MCF 10A (cell line): ENCODE results near the gene SEMA6C. TPM values are rescaled to one million over a fixed set of nuclear protein-coding genes. Genes with fewer than 3 reads are reported as not detected.

ENCODE experiments used
- BruUV-seq: library from RNA; stranded (reverse); fragments of 400-500 nt; replicated peaks from 2 replicates; lab custom pipeline; 2021; lab: Mats Ljungman, UMichigan
- CTCF ChIA-PET: fragments of 300-600 bp; sonication (Branson Sonifier 250); formaldehyde crosslinking; extraction: SDS; loops from one replicate; lab custom pipeline; 2021; ENCODE audit warnings: antibody characterized with exemption, inconsistent platforms; lab: Yijun Ruan, JAX
- POLR2A ChIA-PET: fragments of 300-600, 350-650 bp; sonication (Branson Sonifier 250); formaldehyde crosslinking; extraction: SDS; loops from one replicate; lab custom pipeline; 2020; ENCODE audit warnings: antibody characterized with exemption, inconsistent platforms; lab: Yijun Ruan, JAX
- DNase-seq: peaks from one replicate; pipeline ENCODE4 v3.0.0-alpha.2; 2018; ENCODE audit not compliant: unreplicated experiment
- H3K27ac Mint-ChIP-seq: one replicate; pipeline ENCODE4 v1.8.0; 2022; ENCODE audit warnings: mild to moderate bottlenecking, low read depth, mixed read lengths; ENCODE audit not compliant: unreplicated experiment
- H3K27me3 Mint-ChIP-seq: one replicate; pipeline ENCODE4 v1.8.0; 2022; ENCODE audit warnings: mixed read lengths; ENCODE audit not compliant: insufficient read depth, unreplicated experiment
- H3K36me3 Mint-ChIP-seq: one replicate; pipeline ENCODE4 v1.8.0; 2022; ENCODE audit warnings: mild to moderate bottlenecking, moderate library complexity, mixed read lengths; ENCODE audit not compliant: insufficient read depth, unreplicated experiment
- H3K4me1 Mint-ChIP-seq: one replicate; pipeline ENCODE4 v1.8.0; 2022; ENCODE audit warnings: mixed read lengths; ENCODE audit not compliant: insufficient read depth, unreplicated experiment
- H3K4me3 Mint-ChIP-seq: one replicate; pipeline ENCODE4 v1.8.0; 2022; ENCODE audit warnings: mild to moderate bottlenecking, moderate library complexity, mixed read lengths; ENCODE audit not compliant: unreplicated experiment
- H3K9me3 Mint-ChIP-seq: one replicate; pipeline ENCODE4 v1.8.0; 2022; ENCODE audit warnings: mixed read lengths; ENCODE audit not compliant: unreplicated experiment
- intact Hi-C: fragments of 100-400 bp; cut with micrococcal nuclease; formaldehyde crosslinking; loops from 2 replicates; pipeline ENCODE4 v1.14.1; 2022
- total RNA-seq: library from RNA; stranded (reverse); gene quantifications from 2 replicates; pipeline ENCODE4 v1.2.3, GENCODE V29; 2022
- TF ChIP-seq, protein P1 (sequence below): fragments of 200-600 bp; IDR thresholded peaks from one replicate; pipeline ENCODE4 v1.8.0; 2022; ENCODE audit warnings: antibody characterized with exemption, mild to moderate bottlenecking; ENCODE audit not compliant: unreplicated experiment

Gene SEMA6C
- total RNA-seq, 1 experiment from 2014 or later = 2.3 TPM

DNA sequence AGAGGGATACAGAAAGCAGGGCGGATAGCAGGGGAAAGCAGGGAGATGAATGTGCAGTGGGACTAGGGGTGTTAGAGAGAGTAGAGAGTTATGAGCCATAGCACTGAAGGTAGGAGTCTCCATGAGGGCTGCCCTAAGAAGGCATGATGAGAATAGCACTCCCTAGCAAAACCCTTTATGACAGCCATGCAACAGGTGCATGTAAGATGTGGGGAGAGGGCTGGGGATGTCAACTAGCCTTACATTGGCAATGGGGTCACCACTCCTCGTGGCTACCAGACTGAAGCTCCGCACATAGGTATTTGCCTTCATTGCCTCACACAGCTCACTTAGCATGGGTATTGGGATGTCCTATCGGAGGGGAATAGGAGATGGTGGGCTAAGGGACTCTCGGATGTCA lies 24.8 kb upstream of the SEMA6C start:
- H3K4me3 Mint-ChIP-seq = no peak overlapping the region
- ChIA-PET CTCF (interaction anchor here (0.5 to 2.0 kb wide), 13 partner anchors 16 to 608 kb away, joined by 3 to 7 read pairs (median 3); partner anchors contain the start of genes PI4KB, PSMB4 and PSMD4), POLR2A (interaction anchor here (0.6 to 2.3 kb wide), 2 partner anchors 18 to 1098 kb away, joined by 3 to 8 read pairs; partner anchors contain the start of gene VPS72)
- BruUV-seq = no TSS peak
- intact Hi-C loops = no loop called here
- peak overlapping the region; percentile 20 for H3K27ac Mint-ChIP-seq
- H3K27me3 Mint-ChIP-seq = no peaks in the 10 kb centered on the region
- H3K9me3 Mint-ChIP-seq = no peaks in the 10 kb centered on the region
- no peak for DNase-seq
- peaks cover 9% of the 10 kb centered on the region for H3K4me1 Mint-ChIP-seq
- peaks cover 52% of the 10 kb centered on the region for H3K36me3 Mint-ChIP-seq
- TF ChIP-seq, protein P1, sequence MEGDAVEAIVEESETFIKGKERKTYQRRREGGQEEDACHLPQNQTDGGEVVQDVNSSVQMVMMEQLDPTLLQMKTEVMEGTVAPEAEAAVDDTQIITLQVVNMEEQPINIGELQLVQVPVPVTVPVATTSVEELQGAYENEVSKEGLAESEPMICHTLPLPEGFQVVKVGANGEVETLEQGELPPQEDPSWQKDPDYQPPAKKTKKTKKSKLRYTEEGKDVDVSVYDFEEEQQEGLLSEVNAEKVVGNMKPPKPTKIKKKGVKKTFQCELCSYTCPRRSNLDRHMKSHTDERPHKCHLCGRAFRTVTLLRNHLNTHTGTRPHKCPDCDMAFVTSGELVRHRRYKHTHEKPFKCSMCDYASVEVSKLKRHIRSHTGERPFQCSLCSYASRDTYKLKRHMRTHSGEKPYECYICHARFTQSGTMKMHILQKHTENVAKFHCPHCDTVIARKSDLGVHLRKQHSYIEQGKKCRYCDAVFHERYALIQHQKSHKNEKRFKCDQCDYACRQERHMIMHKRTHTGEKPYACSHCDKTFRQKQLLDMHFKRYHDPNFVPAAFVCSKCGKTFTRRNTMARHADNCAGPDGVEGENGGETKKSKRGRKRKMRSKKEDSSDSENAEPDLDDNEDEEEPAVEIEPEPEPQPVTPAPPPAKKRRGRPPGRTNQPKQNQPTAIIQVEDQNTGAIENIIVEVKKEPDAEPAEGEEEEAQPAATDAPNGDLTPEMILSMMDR = no peak

DNA sequence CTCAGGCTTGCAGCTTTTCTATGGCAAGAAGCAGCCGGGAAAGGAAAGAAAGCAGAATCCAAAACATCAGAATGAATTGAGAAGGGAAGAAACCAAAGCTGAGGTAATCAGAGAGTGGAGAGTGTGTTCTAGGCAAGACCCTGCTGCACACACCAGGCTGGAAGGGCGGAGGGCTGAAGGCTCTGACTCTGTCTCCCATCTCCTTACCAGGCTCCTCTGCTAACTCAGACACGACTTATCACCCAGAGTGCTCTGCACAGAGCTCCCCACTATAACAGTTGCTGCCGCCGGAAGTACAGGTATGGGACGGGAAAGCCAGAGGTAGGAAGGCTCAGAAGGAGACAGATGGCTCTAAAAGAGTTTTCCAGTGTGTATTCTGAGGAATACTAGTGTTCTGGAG lies 20.7 kb upstream of the SEMA6C start:
- intact Hi-C loops = no loop called here
- Mint-ChIP-seq H3K4me3 (peak overlapping the region; percentile 87), H3K27ac (peak overlapping the region; percentile 97), H3K27me3 (no peaks in the 10 kb centered on the region), H3K4me1 (peaks cover 25% of the 10 kb centered on the region), H3K9me3 (no peaks in the 10 kb centered on the region), H3K36me3 (peaks cover 40% of the 10 kb centered on the region)
- TF ChIP-seq, protein P1 = no peak
- ChIA-PET POLR2A (interaction anchor here (0.7 to 4.8 kb wide), 11 partner anchors 9 to 860 kb away, joined by 3 to 91 read pairs (median 10); partner anchors contain the start of genes C1orf56, MINDY1, PIP5K1A and SELENBP1), CTCF (interaction anchor here (0.6 to 1.9 kb wide), 6 partner anchors 21 to 596 kb away, joined by 3 to 6 read pairs (median 4); partner anchors contain the start of gene VPS72)
- BruUV-seq = no TSS peak
- DNase-seq = no peak

DNA sequence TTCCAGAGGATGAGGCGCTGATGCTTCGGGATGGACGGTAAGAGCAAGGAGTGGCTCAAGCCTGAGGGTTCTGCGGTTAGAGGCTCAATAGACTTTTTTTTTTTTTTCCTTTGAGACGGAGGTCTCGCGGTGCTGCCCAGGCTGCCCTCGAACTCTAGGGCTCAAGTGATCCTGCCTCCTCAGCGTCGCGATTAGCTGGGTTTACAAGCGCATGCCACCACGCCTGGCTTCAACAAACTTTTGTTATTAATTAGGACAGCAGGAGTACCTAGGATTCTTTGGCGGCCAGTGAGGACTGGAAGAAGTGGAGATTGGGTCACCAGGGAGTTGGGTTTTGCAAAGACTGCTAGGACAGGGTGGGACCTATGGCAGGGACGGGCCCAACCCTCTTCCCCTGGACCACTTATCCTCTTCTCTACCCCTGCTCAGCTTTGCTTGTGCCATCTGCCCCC lies 20.1 kb upstream of the SEMA6C start:
- Mint-ChIP-seq H3K4me3 (peak overlapping the region; percentile 87), H3K27me3 (no peaks in the 10 kb centered on the region), H3K9me3 (no peaks in the 10 kb centered on the region), H3K36me3 (peaks cover 36% of the 10 kb centered on the region), H3K4me1 (peaks cover 25% of the 10 kb centered on the region), H3K27ac (peak overlapping the region; percentile 97)
- POLR2A ChIA-PET = interaction anchor here (0.6 to 4.8 kb wide), 32 partner anchors 8 to 860 kb away, joined by 3 to 91 read pairs (median 4); partner anchors contain the start of genes C1orf56, MINDY1, PI4KB and PIP5K1A
- TF ChIP-seq, protein P1 = no peak
- CTCF ChIA-PET = interaction anchor here (0.5 to 2.4 kb wide), 8 partner anchors 21 to 596 kb away, joined by 3 to 12 read pairs (median 4); partner anchors contain the start of gene VPS72
- BruUV-seq = no TSS peak
- intact Hi-C loops = no loop called here
- DNase-seq = peak; percentile 56

- H3K36me3 Mint-ChIP-seq = peaks cover 40% of the 10 kb centered on the region
- ChIA-PET CTCF (interaction anchor here (0.5 to 2.4 kb wide), 7 partner anchors 9 to 142 kb away, joined by 3 to 12 read pairs (median 4); partner anchors contain the start of genes TNFAIP8L2 and VPS72), POLR2A (interaction anchor here (0.6 to 4.8 kb wide), 40 partner anchors 8 to 792 kb away, joined by 3 to 91 read pairs (median 4); partner anchors contain the start of genes C1orf56, MINDY1, PI4KB and PIP5K1A)
- peak within 1 kb of the TSS; percentile 87 for H3K4me3 Mint-ChIP-seq
- BruUV-seq = TSS peak; percentile 72
- TF ChIP-seq, protein P1 = no peak
- H3K27ac Mint-ChIP-seq = peak within 1 kb of the TSS; percentile 97
- intact Hi-C loops = no loop called here
- H3K4me1 Mint-ChIP-seq = peaks cover 25% of the 10 kb centered on the region
- peak; percentile 100 for DNase-seq
- no peaks in the 10 kb centered on the region for H3K9me3 Mint-ChIP-seq
- H3K27me3 Mint-ChIP-seq = no peaks in the 10 kb centered on the region
These were observed 19.5 kb upstream of the SEMA6C start, which contains the start of the genes LYSMD1 and SCNM1 for GRCh38 chr1:151165738-151166504. Gene LYSMD1 (minus strand): TSS chr1:151165902. CDS start chr1:151165258, 644 bp downstream. Gene SCNM1 (plus strand): TSS chr1:151166144. CDS start chr1:151166153, 9 bp downstream.
